Measurements from ENCODE around the gene SLC35F3. TPM values are rescaled to one million over a fixed set of nuclear protein-coding genes. Genes with fewer than 3 reads are reported as not detected.

Gene SLC35F3
- total RNA-seq, 1 donor from 2014 or later, result 0.49 TPM

DNA sequence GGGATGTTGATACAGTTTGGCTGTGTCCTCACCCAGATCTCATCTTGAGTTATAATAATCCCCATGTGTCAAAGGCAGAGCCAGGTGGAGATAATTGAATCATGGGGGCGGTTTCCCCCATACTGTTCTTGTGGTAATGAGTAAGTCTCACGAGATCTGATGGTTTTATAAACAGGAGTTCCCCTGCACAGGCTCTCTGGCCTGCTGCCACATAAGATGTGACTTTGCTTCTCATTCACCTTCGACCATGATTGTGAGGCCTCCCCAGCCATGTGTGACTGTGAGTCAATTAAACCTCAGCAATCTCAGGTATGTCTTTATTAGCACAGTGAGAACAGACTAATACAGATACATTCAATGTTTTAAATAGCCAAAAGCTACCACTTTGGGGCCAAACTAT is 41.1 kb downstream of the SLC35F3 start:
- Histone ChIP-seq H3K4me1 (no peaks in the 10 kb centered on the region), H3K9me3 (no peaks in the 10 kb centered on the region), H3K27ac (no peak overlapping the region), H3K4me3 (no peak overlapping the region), H3K27me3 (no peaks in the 10 kb centered on the region), H3K36me3 (no peaks in the 10 kb centered on the region)
- intact Hi-C loops (cut with DNase I), result no loop called here
- DNase-seq (ENCODE audit: extremely low spot score in 2 of 2), result no peak
- TF ChIP-seq, protein P1, sequence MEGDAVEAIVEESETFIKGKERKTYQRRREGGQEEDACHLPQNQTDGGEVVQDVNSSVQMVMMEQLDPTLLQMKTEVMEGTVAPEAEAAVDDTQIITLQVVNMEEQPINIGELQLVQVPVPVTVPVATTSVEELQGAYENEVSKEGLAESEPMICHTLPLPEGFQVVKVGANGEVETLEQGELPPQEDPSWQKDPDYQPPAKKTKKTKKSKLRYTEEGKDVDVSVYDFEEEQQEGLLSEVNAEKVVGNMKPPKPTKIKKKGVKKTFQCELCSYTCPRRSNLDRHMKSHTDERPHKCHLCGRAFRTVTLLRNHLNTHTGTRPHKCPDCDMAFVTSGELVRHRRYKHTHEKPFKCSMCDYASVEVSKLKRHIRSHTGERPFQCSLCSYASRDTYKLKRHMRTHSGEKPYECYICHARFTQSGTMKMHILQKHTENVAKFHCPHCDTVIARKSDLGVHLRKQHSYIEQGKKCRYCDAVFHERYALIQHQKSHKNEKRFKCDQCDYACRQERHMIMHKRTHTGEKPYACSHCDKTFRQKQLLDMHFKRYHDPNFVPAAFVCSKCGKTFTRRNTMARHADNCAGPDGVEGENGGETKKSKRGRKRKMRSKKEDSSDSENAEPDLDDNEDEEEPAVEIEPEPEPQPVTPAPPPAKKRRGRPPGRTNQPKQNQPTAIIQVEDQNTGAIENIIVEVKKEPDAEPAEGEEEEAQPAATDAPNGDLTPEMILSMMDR (IDR thresholded peaks at IDR 0.05), result no peak
- TF ChIP-seq POLR2AphosphoS5 (IDR thresholded peaks at IDR 0.05; ENCODE audit: insufficient read depth in 1 of 2, low read depth in 1 of 2) (no peak), POLR2A (IDR thresholded peaks at IDR 0.05) (no peak)

- H3K9me3 ChIP-seq, result no peaks in the 10 kb centered on the region
- TF ChIP-seq POLR2AphosphoS5 (IDR thresholded peaks at IDR 0.05; ENCODE audit: insufficient read depth in 1 of 2, low read depth in 1 of 2), result no peak
- no peak for TF ChIP-seq POLR2A (IDR thresholded peaks at IDR 0.05)
- TF ChIP-seq, protein P1 (IDR thresholded peaks at IDR 0.05), result no peak
- H3K27me3 ChIP-seq, result no peaks in the 10 kb centered on the region
- intact Hi-C loops (cut with DNase I), result no loop called here
- no peak overlapping the region for H3K27ac ChIP-seq
- no peaks in the 10 kb centered on the region for H3K4me1 ChIP-seq
- H3K36me3 ChIP-seq, result no peaks in the 10 kb centered on the region
- DNase-seq (ENCODE audit: extremely low spot score in 2 of 2), result no peak
- no peak overlapping the region for H3K4me3 ChIP-seq
Measured at GRCh38 chr1:233945979-233946378, 41.5 kb downstream of the SLC35F3 start.

DNA sequence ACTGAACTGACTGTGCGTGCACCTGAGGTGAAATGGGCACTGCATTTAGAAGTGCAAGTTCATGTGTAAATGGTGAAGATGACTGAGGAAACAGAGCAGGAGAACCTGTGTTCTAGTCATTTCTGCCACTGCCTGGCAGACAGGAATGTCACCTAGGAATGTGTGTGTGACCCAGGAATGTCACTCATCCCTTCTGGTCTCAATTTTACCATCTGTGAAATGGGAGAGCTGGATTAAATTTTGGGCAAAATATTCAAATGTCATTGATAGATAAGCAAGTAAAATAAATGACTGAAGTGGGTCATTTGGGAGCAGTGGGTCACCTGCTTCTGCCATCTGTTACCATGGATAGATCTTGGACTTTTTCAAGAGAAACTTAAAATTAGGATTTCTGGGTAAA is 42.2 kb downstream of the SLC35F3 start:
- H3K4me1 ChIP-seq, result no peaks in the 10 kb centered on the region
- no peak overlapping the region for H3K27ac ChIP-seq
- DNase-seq (ENCODE audit: extremely low spot score in 2 of 2), result no peak
- H3K9me3 ChIP-seq, result no peaks in the 10 kb centered on the region
- H3K4me3 ChIP-seq, result no peak overlapping the region
- intact Hi-C loops (cut with DNase I), result no loop called here
- H3K27me3 ChIP-seq, result no peaks in the 10 kb centered on the region
- H3K36me3 ChIP-seq, result no peaks in the 10 kb centered on the region
- no peak for TF ChIP-seq POLR2AphosphoS5 (IDR thresholded peaks at IDR 0.05; ENCODE audit: insufficient read depth in 1 of 2, low read depth in 1 of 2)
- TF ChIP-seq, protein P1 (IDR thresholded peaks at IDR 0.05), result no peak
- TF ChIP-seq POLR2A (IDR thresholded peaks at IDR 0.05), result no peak

DNA sequence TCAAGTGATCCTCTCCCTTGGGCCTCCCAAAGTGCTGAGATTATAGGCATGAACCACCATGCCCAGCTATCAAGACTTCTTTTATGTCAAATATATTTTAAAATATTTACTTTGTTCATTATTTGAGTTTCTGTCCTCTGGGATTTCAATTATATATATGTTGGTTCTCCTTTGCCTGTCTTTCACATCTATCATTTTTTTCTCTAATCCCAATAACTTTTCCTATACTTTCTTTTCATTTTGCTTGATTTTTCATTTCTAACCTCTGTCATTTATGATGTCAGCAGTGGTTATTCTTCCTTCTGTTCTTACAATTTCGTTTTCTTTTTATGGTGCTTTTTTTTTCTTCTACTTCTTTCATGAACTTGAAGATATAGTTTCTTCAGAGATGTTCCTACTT is 47.3 kb downstream of the SLC35F3 start:
- H3K27me3 ChIP-seq, result no peaks in the 10 kb centered on the region
- H3K36me3 ChIP-seq, result no peaks in the 10 kb centered on the region
- intact Hi-C loops (cut with DNase I), result no loop called here
- no peaks in the 10 kb centered on the region for H3K9me3 ChIP-seq
- H3K27ac ChIP-seq, result no peak overlapping the region
- no peak for DNase-seq (ENCODE audit: extremely low spot score in 2 of 2)
- H3K4me1 ChIP-seq, result no peaks in the 10 kb centered on the region
- TF ChIP-seq, protein P1 (IDR thresholded peaks at IDR 0.05), result no peak
- TF ChIP-seq POLR2AphosphoS5 (IDR thresholded peaks at IDR 0.05; ENCODE audit: insufficient read depth in 1 of 2, low read depth in 1 of 2), result no peak
- TF ChIP-seq POLR2A (IDR thresholded peaks at IDR 0.05), result no peak
- no peak overlapping the region for H3K4me3 ChIP-seq

DNA sequence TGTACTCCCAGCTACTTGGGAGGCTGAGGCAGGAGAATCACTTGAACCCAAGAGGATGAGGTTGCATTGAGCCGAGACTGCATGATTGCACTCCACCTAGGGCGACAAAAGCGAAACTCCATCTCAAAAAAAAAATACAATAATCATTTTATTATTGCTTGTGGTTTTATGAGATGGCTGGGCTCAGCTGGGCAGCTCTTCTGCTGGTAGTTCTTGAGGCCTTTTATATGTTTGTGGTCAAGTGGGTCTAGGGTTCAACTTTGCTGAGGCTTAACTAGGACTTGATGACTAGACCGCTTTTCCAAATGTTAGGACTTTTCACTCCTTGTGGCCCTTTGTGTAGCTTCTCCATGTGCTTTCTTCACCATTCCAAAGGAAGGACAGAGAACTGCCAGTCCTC is 53.2 kb downstream of the SLC35F3 start:
- H3K27me3 ChIP-seq, result no peaks in the 10 kb centered on the region
- H3K4me1 ChIP-seq, result no peaks in the 10 kb centered on the region
- intact Hi-C loops (cut with DNase I), result no loop called here
- TF ChIP-seq POLR2AphosphoS5 (IDR thresholded peaks at IDR 0.05; ENCODE audit: insufficient read depth in 1 of 2, low read depth in 1 of 2) (no peak), POLR2A (IDR thresholded peaks at IDR 0.05) (no peak)
- TF ChIP-seq, protein P1 (IDR thresholded peaks at IDR 0.05), result no peak
- DNase-seq (ENCODE audit: extremely low spot score in 2 of 2), result no peak
- no peak overlapping the region for H3K27ac ChIP-seq
- H3K4me3 ChIP-seq, result no peak overlapping the region
- no peaks in the 10 kb centered on the region for H3K36me3 ChIP-seq
- H3K9me3 ChIP-seq, result no peaks in the 10 kb centered on the region
